ENCODE results near the gene SOBP. TPM values are rescaled to one million over a fixed set of nuclear protein-coding genes. Genes with fewer than 3 reads are reported as not detected.

The SOBP gene
- total RNA-seq, 4 donors from 2014 or later, result 6.0 to 18.4 (median 6.7) TPM

DNA sequence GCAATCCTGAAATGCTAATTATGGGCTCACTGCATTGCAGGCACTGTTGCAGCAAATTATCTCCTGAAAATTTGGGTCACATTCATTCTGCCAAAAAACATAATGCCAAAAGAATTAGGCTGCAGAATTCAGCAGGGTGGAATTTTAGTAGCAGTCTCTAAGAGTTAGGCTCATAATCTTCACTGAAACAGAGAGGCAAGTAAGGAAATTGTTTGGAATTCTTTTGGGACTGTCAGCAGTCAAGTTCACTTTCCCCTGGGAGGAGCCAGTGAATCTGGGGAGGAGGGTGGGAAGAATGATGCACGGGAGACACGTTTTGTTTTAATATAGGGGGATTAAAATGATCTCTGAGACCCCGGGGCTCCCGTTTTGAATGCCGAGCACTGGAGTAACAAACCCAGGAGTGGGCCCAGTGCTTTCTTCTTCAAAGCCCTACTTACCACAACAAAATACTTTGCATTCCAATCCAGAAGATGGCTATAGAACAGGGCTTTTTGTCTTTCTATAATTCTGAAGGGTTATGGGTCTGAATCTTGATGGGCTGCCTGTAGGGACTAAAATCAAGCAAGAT, 44.7 kb downstream of the SOBP start:
- Histone ChIP-seq H3K36me3 (no peaks in the 10 kb centered on the region), H3K27ac (no peak overlapping the region), H3K27me3 (no peaks in the 10 kb centered on the region), H3K4me1 (peaks cover 0 to 25% (median 0%) of the 10 kb centered on the region in 4 donors), H3K9me3 (no peaks in the 10 kb centered on the region), H3K4me3 (no peak overlapping the region)
- no peak for TF ChIP-seq POLR2A (IDR thresholded peaks at IDR 0.05)
- no peak for TF ChIP-seq EP300 (IDR thresholded peaks at IDR 0.05)
- no peak for TF ChIP-seq CTCF (IDR thresholded peaks at IDR 0.05)
- 20 to 24% methylated on average over 5 of the region's 5 CpGs for WGBS, 2 donors
- no peak for DNase-seq (ENCODE audit: low spot score in 2 of 2)

DNA sequence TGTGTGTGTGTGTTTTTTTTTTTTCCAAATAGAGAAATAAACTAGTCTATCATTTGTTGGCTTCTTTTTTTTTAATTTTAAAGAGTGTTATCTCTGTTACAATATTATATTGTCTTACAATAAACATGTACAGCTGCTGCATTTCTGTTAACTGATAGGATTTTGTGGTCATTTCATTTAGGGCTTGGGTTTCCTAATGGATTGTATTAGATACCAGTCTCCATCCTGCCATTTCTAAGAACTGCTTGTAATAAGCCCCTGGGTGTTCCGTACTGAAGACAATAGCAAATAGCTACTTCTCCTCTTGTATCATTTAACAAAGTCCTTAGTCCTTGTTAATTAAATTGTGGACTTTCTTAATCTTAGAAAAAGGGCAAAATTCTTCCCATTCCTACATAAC, 45.7 kb downstream of the SOBP start:
- Histone ChIP-seq H3K4me3 (no peak overlapping the region), H3K9me3 (no peaks in the 10 kb centered on the region), H3K36me3 (no peaks in the 10 kb centered on the region), H3K27ac (no peak overlapping the region), H3K27me3 (no peaks in the 10 kb centered on the region), H3K4me1 (peaks cover 0 to 25% (median 0%) of the 10 kb centered on the region in 4 donors)
- WGBS, 2 donors, result 88 to 89% methylated on average over 1 of the region's 1 CpG
- TF ChIP-seq POLR2A (IDR thresholded peaks at IDR 0.05) (no peak), CTCF (IDR thresholded peaks at IDR 0.05) (no peak), EP300 (IDR thresholded peaks at IDR 0.05) (no peak)
- DNase-seq (ENCODE audit: low spot score in 2 of 2), result no peak

DNA sequence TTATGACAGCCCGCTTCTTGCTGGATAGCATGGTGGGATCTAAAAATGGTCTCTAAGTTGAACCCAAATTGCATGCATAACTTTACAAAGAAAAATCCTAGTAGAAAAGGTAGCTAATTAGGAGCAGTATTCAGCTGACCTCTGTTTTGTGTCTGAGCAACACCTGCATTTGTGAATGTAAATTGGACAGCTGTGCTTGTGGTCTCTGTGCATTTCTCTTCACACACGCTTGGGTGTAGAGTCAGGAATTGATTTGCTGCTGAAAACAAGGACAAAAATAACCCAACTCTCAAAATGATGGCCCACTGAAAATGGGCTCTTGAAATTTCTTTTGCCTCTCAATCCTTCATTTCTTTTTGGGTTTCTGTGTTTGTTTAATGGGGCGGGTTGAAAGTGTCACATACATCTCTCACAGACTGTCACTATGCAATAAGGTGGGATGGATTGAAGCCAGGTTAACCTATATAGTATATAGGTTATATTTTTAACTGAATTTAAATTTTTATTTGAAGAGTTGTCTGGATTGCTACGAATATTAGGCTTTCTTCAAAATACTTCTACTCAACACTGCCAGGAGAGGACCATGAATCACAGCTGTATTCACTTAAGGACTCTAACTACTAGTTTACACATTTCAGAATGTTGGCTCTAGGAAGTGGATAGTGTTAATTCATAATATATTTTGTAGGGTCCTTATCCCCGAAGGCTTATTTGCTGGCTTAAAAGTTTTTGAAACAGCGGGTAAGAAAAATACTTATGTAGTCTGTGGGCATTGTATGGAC, 46.5 kb downstream of the SOBP start:
- no peaks in the 10 kb centered on the region for H3K9me3 ChIP-seq
- 83% methylated on average over 6 of the region's 6 CpGs for WGBS, 2 donors
- no peak for DNase-seq (ENCODE audit: low spot score in 2 of 2)
- TF ChIP-seq POLR2A (IDR thresholded peaks at IDR 0.05), result no peak
- no peak for TF ChIP-seq CTCF (IDR thresholded peaks at IDR 0.05)
- no peaks in the 10 kb centered on the region for H3K36me3 ChIP-seq
- H3K27me3 ChIP-seq, result no peaks in the 10 kb centered on the region
- H3K4me1 ChIP-seq, result peaks cover 0 to 25% (median 0%) of the 10 kb centered on the region in 4 donors
- H3K4me3 ChIP-seq, result no peak overlapping the region
- no peak overlapping the region for H3K27ac ChIP-seq

DNA sequence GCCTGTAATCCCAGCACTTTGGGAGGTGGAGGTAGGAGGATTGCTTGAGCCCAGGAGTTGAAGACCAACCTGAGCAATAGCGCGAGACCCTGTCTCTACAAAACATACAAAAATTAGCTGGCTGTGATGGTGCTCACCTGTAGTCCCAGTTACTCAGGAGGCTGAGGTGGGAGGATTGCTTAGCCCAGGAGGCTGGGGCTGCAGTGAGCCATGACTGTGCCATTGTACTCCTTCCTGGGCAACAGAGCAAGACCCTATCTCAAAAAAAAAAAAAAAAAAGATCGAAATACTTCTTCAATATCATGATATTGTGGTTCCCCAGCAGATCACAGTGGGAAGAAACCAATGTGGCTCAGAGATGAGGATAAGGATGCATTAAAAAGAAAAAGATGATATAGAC, 47.6 kb downstream of the SOBP start:
- no peak for DNase-seq (ENCODE audit: low spot score in 2 of 2)
- no peak for TF ChIP-seq EP300 (IDR thresholded peaks at IDR 0.05)
- TF ChIP-seq POLR2A (IDR thresholded peaks at IDR 0.05), result no peak
- no peak for TF ChIP-seq CTCF (IDR thresholded peaks at IDR 0.05)
- Histone ChIP-seq H3K4me3 (no peak overlapping the region), H3K27me3 (no peaks in the 10 kb centered on the region), H3K4me1 (peaks cover 0 to 21% (median 0%) of the 10 kb centered on the region in 4 donors), H3K9me3 (no peaks in the 10 kb centered on the region), H3K36me3 (no peaks in the 10 kb centered on the region), H3K27ac (no peak overlapping the region)
- WGBS, 2 donors, result 96% methylated on average over 3 of the region's 3 CpGs

- no peak for DNase-seq (ENCODE audit: low spot score in 2 of 2)
- WGBS, 2 donors, result 79 to 86% methylated on average over 4 of the region's 4 CpGs
- Histone ChIP-seq H3K9me3 (no peaks in the 10 kb centered on the region), H3K36me3 (no peaks in the 10 kb centered on the region), H3K27ac (no peak overlapping the region), H3K27me3 (no peaks in the 10 kb centered on the region), H3K4me1 (peaks cover 0 to 13% (median 0%) of the 10 kb centered on the region in 4 donors), H3K4me3 (no peak overlapping the region)
- TF ChIP-seq POLR2A (IDR thresholded peaks at IDR 0.05) (no peak), CTCF (IDR thresholded peaks at IDR 0.05) (no peak), EP300 (IDR thresholded peaks at IDR 0.05) (no peak)
These were observed 49.0 kb downstream of the SOBP start for GRCh38 chr6:107538856-107539387.

Data from tibial nerve (tissue), 4 donors.